Measurements from ENCODE around the gene POM121L2. TPM values are rescaled to one million over a fixed set of nuclear protein-coding genes. Genes with fewer than 3 reads are reported as not detected.

Gene POM121L2
- total and polyA plus RNA-seq, 9 of the 15 experiments (the other 6 are each of a cell fraction or from before 2014, with no cell fraction given), result 0.23 to 0.45 TPM; not detected in 7

GRCh38 chr6:27297857-27298730 is 14.0 kb downstream of the POM121L2 start (continued):
- TF ChIP-seq HNRNPH1 (optimal IDR thresholded peaks at IDR 0.05; ENCODE audit: low read depth, low read length), result no peak
- no peak for TF ChIP-seq ZNF3 (CRISPR knock-in tag; IDR thresholded peaks at IDR 0.05)
- TF ChIP-seq SNIP1 (IDR thresholded peaks at IDR 0.05; ENCODE audit: low read depth), result no peak
- TF ChIP-seq, protein P1, sequence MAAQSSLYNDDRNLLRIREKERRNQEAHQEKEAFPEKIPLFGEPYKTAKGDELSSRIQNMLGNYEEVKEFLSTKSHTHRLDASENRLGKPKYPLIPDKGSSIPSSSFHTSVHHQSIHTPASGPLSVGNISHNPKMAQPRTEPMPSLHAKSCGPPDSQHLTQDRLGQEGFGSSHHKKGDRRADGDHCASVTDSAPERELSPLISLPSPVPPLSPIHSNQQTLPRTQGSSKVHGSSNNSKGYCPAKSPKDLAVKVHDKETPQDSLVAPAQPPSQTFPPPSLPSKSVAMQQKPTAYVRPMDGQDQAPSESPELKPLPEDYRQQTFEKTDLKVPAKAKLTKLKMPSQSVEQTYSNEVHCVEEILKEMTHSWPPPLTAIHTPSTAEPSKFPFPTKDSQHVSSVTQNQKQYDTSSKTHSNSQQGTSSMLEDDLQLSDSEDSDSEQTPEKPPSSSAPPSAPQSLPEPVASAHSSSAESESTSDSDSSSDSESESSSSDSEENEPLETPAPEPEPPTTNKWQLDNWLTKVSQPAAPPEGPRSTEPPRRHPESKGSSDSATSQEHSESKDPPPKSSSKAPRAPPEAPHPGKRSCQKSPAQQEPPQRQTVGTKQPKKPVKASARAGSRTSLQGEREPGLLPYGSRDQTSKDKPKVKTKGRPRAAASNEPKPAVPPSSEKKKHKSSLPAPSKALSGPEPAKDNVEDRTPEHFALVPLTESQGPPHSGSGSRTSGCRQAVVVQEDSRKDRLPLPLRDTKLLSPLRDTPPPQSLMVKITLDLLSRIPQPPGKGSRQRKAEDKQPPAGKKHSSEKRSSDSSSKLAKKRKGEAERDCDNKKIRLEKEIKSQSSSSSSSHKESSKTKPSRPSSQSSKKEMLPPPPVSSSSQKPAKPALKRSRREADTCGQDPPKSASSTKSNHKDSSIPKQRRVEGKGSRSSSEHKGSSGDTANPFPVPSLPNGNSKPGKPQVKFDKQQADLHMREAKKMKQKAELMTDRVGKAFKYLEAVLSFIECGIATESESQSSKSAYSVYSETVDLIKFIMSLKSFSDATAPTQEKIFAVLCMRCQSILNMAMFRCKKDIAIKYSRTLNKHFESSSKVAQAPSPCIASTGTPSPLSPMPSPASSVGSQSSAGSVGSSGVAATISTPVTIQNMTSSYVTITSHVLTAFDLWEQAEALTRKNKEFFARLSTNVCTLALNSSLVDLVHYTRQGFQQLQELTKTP (IDR thresholded peaks at IDR 0.05; ENCODE audit: low read depth in 1 of 2, partially characterized antibody in 2 of 2), result peak; percentile 51 to 80
- TF ChIP-seq ZNF133 (CRISPR knock-in tag; IDR thresholded peaks at IDR 0.05), result no peak
- TF ChIP-seq, protein P2, sequence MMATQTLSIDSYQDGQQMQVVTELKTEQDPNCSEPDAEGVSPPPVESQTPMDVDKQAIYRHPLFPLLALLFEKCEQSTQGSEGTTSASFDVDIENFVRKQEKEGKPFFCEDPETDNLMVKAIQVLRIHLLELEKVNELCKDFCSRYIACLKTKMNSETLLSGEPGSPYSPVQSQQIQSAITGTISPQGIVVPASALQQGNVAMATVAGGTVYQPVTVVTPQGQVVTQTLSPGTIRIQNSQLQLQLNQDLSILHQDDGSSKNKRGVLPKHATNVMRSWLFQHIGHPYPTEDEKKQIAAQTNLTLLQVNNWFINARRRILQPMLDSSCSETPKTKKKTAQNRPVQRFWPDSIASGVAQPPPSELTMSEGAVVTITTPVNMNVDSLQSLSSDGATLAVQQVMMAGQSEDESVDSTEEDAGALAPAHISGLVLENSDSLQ (IDR thresholded peaks at IDR 0.05), result 0 out of 2 replicates have a peak, but pooled peaks have one; percentile 3
